ENCODE measurements around the gene KCNE1.
"Not testable (repeated sequence)": the region's sequence is repeated elsewhere in the genome, so short reads cannot be mapped to it uniquely, and the experiment has no call there.

KCNE1 gene

GRCh38 chr21:34423805-34424204 is 88.2 kb downstream of the KCNE1 start, which contains the start of gene SMIM34:
Gene SMIM34, minus strand, starts transcription at chr21:34423951. Its CDS starts 112 bp downstream, at chr21:34423839.
- not testable (repeated sequence) for DNase-seq (ENCODE audit: low read depth in 1 of 2, low spot score in 1 of 2)

DNA sequence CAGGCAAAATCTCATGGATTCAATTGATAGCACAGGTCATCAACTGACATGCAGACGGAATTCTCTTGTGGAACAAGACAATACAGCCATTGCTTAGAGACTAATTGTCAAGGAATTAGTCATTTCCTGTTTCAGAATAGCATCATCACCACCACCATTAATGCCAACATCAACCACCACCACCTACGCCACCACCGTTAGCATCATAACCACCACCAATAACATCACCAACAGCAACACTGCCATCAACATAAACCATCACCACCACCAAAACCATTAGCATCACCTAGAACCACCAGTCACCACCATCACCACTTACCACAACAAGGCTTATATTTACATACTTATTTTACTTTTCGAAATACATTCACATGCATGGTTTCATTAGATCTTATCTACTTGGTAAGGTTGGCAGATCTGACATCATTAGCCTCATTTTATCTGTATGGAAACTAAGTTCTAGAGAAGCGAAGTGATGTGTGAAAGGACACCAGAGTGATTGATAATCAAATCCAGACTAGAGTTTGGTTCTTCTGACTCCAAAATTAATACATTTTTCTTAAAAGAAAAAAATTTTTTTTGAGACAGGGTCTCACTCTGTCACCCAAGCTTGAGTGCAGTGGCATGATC is 94.4 kb downstream of the KCNE1 start:
- DNase-seq (ENCODE audit: low read depth in 1 of 2, low spot score in 1 of 2): not testable (repeated sequence)

- not testable (repeated sequence) for DNase-seq (ENCODE audit: low read depth in 1 of 2, low spot score in 1 of 2)
These were observed 104.7 kb downstream of the KCNE1 start for GRCh38 chr21:34407294-34407693.

DNA sequence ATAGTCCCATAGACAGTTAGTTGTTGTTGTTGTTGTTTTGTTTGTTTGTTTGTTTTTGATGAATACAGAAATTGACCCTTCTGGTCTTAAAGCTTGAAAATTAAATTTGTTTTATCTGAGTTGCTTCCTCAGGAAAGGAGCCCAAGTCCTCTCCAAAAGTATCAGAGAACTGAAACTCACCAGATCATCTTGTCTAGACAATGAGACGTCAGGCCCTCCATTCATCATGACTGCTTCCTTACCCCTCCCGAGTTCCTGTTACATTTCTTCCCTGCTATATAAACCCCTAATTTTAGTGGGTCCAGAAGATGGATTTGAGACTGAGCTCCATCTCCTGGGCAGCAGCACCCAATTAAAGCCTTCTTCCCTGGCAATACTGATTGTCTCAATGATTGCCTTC is 105.3 kb downstream of the KCNE1 start:
- DNase-seq (ENCODE audit: low read depth in 1 of 2, low spot score in 1 of 2): not testable (repeated sequence)

DNA sequence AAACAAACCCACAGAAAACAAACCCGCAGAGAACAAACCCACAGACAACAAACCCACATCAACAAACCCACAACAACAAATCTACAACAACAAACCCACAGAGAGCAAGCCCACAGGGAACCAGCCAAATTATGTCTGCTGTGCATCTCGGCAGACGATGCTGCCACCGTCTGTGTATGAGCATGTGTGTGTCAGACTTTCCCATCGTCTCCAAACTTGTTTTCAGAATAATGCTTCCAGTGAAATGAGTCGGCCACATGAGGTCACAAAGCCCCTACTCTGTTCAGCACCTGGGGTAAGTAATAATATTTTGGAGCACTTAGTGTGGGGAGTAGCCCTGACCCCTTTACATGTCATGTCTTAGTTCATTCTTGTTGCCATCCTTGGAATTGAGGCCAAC is 105.9 kb downstream of the KCNE1 start:
- not testable (repeated sequence) for DNase-seq (ENCODE audit: low read depth in 1 of 2, low spot score in 1 of 2)

DNA sequence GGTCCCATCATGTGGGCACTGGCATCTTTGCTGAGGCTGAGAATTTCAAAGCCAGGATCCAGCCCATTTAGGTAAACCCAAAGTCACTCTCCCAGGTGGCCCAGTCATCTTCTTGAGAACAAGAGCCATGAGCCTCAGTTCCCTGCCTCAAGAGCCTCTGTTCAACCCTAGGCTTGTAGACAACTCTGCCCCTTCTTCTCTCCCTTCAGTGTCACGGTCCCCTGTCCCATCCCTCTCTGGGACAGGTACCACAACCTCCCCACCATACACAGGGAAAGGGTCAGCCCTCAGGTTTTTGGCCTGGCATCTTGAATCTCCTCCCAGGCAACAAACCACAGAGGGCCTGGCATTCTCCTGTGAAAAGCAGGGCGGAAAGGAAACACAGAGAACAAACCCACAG is 106.3 kb downstream of the KCNE1 start:
- DNase-seq (ENCODE audit: low read depth in 1 of 2, low spot score in 1 of 2): not testable (repeated sequence)

DNA sequence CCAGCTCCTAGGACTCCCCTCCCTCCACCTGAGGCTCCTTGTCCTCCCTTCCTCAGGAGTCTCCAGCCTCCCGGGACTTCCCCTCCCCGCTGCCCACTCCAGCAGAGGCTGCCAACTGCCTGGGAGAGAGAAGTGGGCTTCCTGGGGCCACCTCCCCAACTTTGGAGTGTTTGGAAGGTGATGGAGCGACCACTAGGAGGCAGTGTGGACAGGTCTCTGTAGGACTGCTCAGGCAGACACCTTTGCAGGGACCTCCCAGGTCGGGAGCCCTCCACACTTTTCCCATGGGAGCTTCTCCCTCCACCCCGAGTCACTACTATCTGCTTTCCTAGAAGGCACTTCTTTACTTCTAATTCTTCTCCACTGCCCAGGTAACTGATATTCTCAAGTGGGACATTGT is 107.3 kb downstream of the KCNE1 start:
- DNase-seq (ENCODE audit: low read depth in 1 of 2, low spot score in 1 of 2): not testable (repeated sequence)

DNA sequence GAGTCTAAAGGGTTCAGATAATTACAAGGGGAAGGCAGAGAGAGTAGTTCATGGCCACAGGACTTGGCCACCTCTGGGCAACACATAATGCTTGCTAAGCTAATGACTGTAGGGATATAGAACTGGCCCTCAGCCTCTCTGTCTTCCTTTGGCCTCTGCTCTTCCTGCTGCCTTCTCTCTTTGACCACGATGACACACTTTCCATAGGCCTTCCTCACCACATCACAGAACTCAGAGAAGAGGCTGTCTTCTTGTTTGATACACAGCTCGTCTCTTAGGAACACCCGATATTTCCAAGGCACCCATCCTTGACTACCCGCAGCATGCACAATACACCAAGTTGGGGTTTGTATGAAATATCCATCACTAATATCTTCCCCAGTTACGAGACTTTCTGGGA is 111.5 kb downstream of the KCNE1 start:
- not testable (repeated sequence) for DNase-seq (ENCODE audit: low read depth in 1 of 2, low spot score in 1 of 2)
